GM23338 (cell line): ENCODE results near the gene NSL1. TPM values are rescaled to one million over a fixed set of nuclear protein-coding genes. Genes with fewer than 3 reads are reported as not detected.

Source experiments
- ATAC-seq: fragments of 200-7000 bp; cut with Tn5 transposase; 3 replicates; pipeline ENCODE4 v1.9.1; 2020
- DNase-seq: peaks from one replicate; pipeline ENCODE4 v3.0.0-alpha.2; 2015; ENCODE audit warnings: low spot score
- H2AFZ ChIP-seq: fragments of 200-600 bp; sonication (generic); 2 replicates; pipeline ENCODE4 v1.8.0; 2016; ENCODE audit warnings: antibody characterized with exemption, mild to moderate bottlenecking, moderate library complexity
- H3F3A ChIP-seq: fragments of 200-600 bp; sonication (generic); replicated peaks from 2 replicates; pipeline ENCODE4 v1.8.0; 2017; ENCODE audit warnings: antibody characterized with exemption, mixed run types, low read depth
- H3K27ac ChIP-seq: fragments of 200-600 bp; sonication (generic); 2 replicates; pipeline ENCODE4 v1.6.1; 2016; ENCODE audit warnings: low read depth
- H3K27me3 ChIP-seq: fragments of 200-600 bp; sonication (generic); 2 replicates; pipeline ENCODE4 v1.8.0; 2016; ENCODE audit warnings: mild to moderate bottlenecking, mixed run types, moderate library complexity; ENCODE audit not compliant: insufficient read depth
- H3K36me3 ChIP-seq: fragments of 200-600 bp; sonication (generic); 2 replicates; pipeline ENCODE4 v1.8.0; 2016; ENCODE audit warnings: mild to moderate bottlenecking; ENCODE audit not compliant: insufficient read depth
- H3K4me1 ChIP-seq: fragments of 200-600 bp; sonication (generic); 2 replicates; pipeline ENCODE4 v1.8.0; 2016; ENCODE audit warnings: mild to moderate bottlenecking, moderate library complexity; ENCODE audit not compliant: insufficient read depth
- H3K4me2 ChIP-seq: fragments of 200-600 bp; sonication (generic); 2 replicates; pipeline ENCODE4 v1.7.1; 2017; ENCODE audit warnings: mixed run types
- H3K4me3 ChIP-seq: fragments of 200-600 bp; sonication (generic); 2 replicates; pipeline ENCODE4 v1.6.1; 2016; ENCODE audit warnings: mixed run types
- H3K79me2 ChIP-seq: fragments of 200-600 bp; sonication (generic); replicated peaks from 2 replicates; pipeline ENCODE4 v1.8.0; 2017; ENCODE audit warnings: mild to moderate bottlenecking; ENCODE audit not compliant: insufficient read depth
- H3K9me2 ChIP-seq: fragments of 200-600 bp; sonication (generic); 2 replicates; pipeline ENCODE4 v1.8.0; 2017; ENCODE audit not compliant: insufficient read depth
- H4K20me1 ChIP-seq: fragments of 200-600 bp; sonication (generic); replicated peaks from 2 replicates; pipeline ENCODE4 v1.8.0; 2017; ENCODE audit warnings: mild to moderate bottlenecking; ENCODE audit not compliant: insufficient read depth
- H3K27ac Mint-ChIP-seq: 2 replicates; pipeline ENCODE4 v1.8.0; 2020; ENCODE audit warnings: inconsistent platforms, mild to moderate bottlenecking, moderate library complexity, mixed read lengths
- H3K27me3 Mint-ChIP-seq: 3 replicates; pipeline ENCODE4 v1.8.0; 2022; ENCODE audit warnings: low read depth, mild to moderate bottlenecking, moderate library complexity, mixed read lengths, inconsistent platforms; ENCODE audit not compliant: insufficient read depth, poor library complexity
- H3K36me3 Mint-ChIP-seq: 3 replicates; pipeline ENCODE4 v1.8.0; 2021; ENCODE audit warnings: low read depth, mild to moderate bottlenecking, inconsistent platforms, moderate library complexity, mixed read lengths
- H3K4me1 Mint-ChIP-seq: 3 replicates; pipeline ENCODE4 v1.8.0; 2020; ENCODE audit warnings: mild to moderate bottlenecking, inconsistent platforms, mixed read lengths
- H3K4me3 Mint-ChIP-seq: 3 replicates; pipeline ENCODE4 v1.8.0; 2021; ENCODE audit warnings: moderate library complexity, mild to moderate bottlenecking, inconsistent platforms, mixed read lengths
- H3K9me3 Mint-ChIP-seq: 3 replicates; pipeline ENCODE4 v1.8.0; 2020; ENCODE audit warnings: moderate library complexity, mild to moderate bottlenecking, inconsistent platforms, mixed read lengths
- CTCF ChIP-seq, 2 experiments: fragments of 200-600 bp in 1 of 2; sonication (generic) in 1 of 2; conservative IDR thresholded peaks; 2 replicates each; pipeline versions ENCODE4 v1.5.1 to v1.6.1; 2016 to 2017; ENCODE audit warnings: antibody characterized with exemption in 2 of 2, low read depth in 2 of 2, mild to moderate bottlenecking in 2 of 2, moderate library complexity in 1 of 2
- ETS1 ChIP-seq: IDR thresholded peaks from 2 replicates; pipeline ENCODE4 v1.6.1; 2016; ENCODE audit warnings: antibody characterized with exemption
- EZH2 ChIP-seq: fragments of 200-600 bp; sonication (generic); IDR thresholded peaks from one replicate; pipeline ENCODE4 v1.8.0; 2017; ENCODE audit warnings: antibody characterized with exemption, mild to moderate bottlenecking, low read depth; ENCODE audit not compliant: unreplicated experiment
- EZH2phosphoT487 ChIP-seq: fragments of 200-600 bp; sonication (generic); IDR thresholded peaks from one replicate; pipeline ENCODE4 v1.8.1; 2018; ENCODE audit warnings: antibody characterized with exemption; ENCODE audit not compliant: unreplicated experiment
- NANOG ChIP-seq: IDR thresholded peaks from 2 replicates; pipeline ENCODE4 v1.6.1; 2016; ENCODE audit warnings: antibody characterized with exemption, borderline replicate concordance
- POLR2AphosphoS5 ChIP-seq: IDR thresholded peaks from 2 replicates; pipeline ENCODE4 v1.6.1; 2016; ENCODE audit warnings: antibody characterized with exemption, low read depth
- REST ChIP-seq: IDR thresholded peaks from one replicate; pipeline ENCODE4 v1.6.1; 2018; ENCODE audit warnings: antibody characterized with exemption; ENCODE audit not compliant: unreplicated experiment
- STAT1 ChIP-seq: IDR thresholded peaks from one replicate; pipeline ENCODE4 v1.6.1; 2016; ENCODE audit warnings: antibody characterized with exemption; ENCODE audit not compliant: unreplicated experiment
- ZNF331 ChIP-seq: fragments of 250-450 bp; sonication (Bioruptor Pico); IDR thresholded peaks from 2 replicates; pipeline ENCODE4 v1.5.0; 2020; ENCODE audit warnings: low read depth, mild to moderate bottlenecking, moderate library complexity
- ZNF462 ChIP-seq: fragments of 250-450 bp; sonication (Bioruptor Pico); IDR thresholded peaks from 2 replicates; pipeline ENCODE4 v1.5.0; 2020; ENCODE audit warnings: mild to moderate bottlenecking, moderate library complexity
- polyA plus RNA-seq: library from polyadenylated mRNA; unstranded; fragments of >200 nt; fragmentation: Nextera tagmentation; extraction: Ambion mirVana; gene quantifications from 2 replicates; pipeline ENCODE4 v1.2.1, GENCODE V29; 2016
- total RNA-seq: library from RNA; depleted of rRNA; stranded (reverse); fragments of >200 nt; shearing (Covaris generic); gene quantifications from 2 replicates; pipeline ENCODE4 v1.2.3, GENCODE V29; 2014

NSL1 gene
- total and polyA plus RNA-seq, 2 experiments from 2014 or later: 96.8 to 102 TPM

- Histone ChIP-seq H3F3A (no peaks in the 10 kb centered on the region), H3K4me2 (no peak overlapping the region), H3K4me3 (no peak overlapping the region), H3K27me3 (no peaks in the 10 kb centered on the region), H3K9me2 (no peaks in the 10 kb centered on the region), H3K36me3 (no peaks in the 10 kb centered on the region), H3K4me1 (no peaks in the 10 kb centered on the region), H3K79me2 (0 out of 2 replicates have a peak, but pooled peaks cover 9% of the 10 kb centered on the region), H4K20me1 (peaks cover 8% of the 10 kb centered on the region), H2AFZ (no peak overlapping the region), H3K27ac (no peak overlapping the region)
- DNase-seq (no peak), ATAC-seq (no peak)
- TF ChIP-seq REST (no peak), ZNF462 (no peak), EZH2 (no peak), ETS1 (no peak), POLR2AphosphoS5 (no peak), CTCF (conservative IDR thresholded peaks at IDR 0.05; ENCODE audit: low read depth in 2 of 2) (no peak), ZNF331 (no peak), NANOG (no peak), EZH2phosphoT487 (no peak), STAT1 (no peak)
- H3K4me1 Mint-ChIP-seq: no peaks in the 10 kb centered on the region
- H3K27me3 Mint-ChIP-seq: no peaks in the 10 kb centered on the region
- H3K27ac Mint-ChIP-seq: no peak overlapping the region
- H3K36me3 Mint-ChIP-seq: peaks cover 16% of the 10 kb centered on the region
- no peak overlapping the region for H3K4me3 Mint-ChIP-seq
- no peaks in the 10 kb centered on the region for H3K9me3 Mint-ChIP-seq
Observed at GRCh38 chr1:212737559-212737958, 54.0 kb downstream of the NSL1 start.
